ENCODE data around the gene ZMAT5.

ZMAT5 gene

GRCh38 chr22:29719899-29720645, 46.7 kb downstream of the ZMAT5 start, which contains the start of gene CABP7:
Gene CABP7, plus strand, starts transcription at chr22:29720003. Its CDS starts 422 bp downstream, at chr22:29720425.
- H3K9ac ChIP-seq, result peak within 1 kb of the TSS in 2 of 11 experiments; percentile 6 to 44; a peak in 1 of 22 replicates
- no peak within 1 kb of the TSS for H3K27ac ChIP-seq
- H3K36me3 ChIP-seq, result no peaks in the 10 kb centered on the region
- TF ChIP-seq Cebpa-rat (IDR thresholded peaks at IDR 0.05), result no peak
- peak within 1 kb of the TSS; percentile 76 to 89 (median 86) for H3K4me2 ChIP-seq
- peaks cover 0 to 14% (median 4%) of the 10 kb centered on the region in 10 experiments; a peak in 6 of 20 replicates for H3K4me1 ChIP-seq
- peaks cover 0 to 95% (median 31%) of the 10 kb centered on the region in 11 experiments; a peak in 14 of 22 replicates for H4K20me1 ChIP-seq
- peaks cover 71 to 100% (median 96%) of the 10 kb centered on the region in 11 experiments for H3K27me3 ChIP-seq
- H3K9me3 ChIP-seq (replicated peaks in 1 of 11), result no peaks in the 10 kb centered on the region
- H3K4me3 ChIP-seq, result peak within 1 kb of the TSS; percentile 28 to 66 (median 53); a peak in 17 of 20 replicates

- H3K4me3 ChIP-seq, result no peak overlapping the region; a peak in 1 of 20 replicates
- H3K9ac ChIP-seq, result no peak overlapping the region
- H4K20me1 ChIP-seq, result peaks cover 0 to 94% (median 27%) of the 10 kb centered on the region in 11 experiments; a peak in 14 of 22 replicates
- H3K27me3 ChIP-seq, result peaks cover 71 to 99% (median 92%) of the 10 kb centered on the region in 11 experiments
- TF ChIP-seq Cebpa-rat (IDR thresholded peaks at IDR 0.05), result no peak
- no peak overlapping the region for H3K4me2 ChIP-seq
- H3K9me3 ChIP-seq (replicated peaks in 1 of 11), result no peaks in the 10 kb centered on the region
- no peaks in the 10 kb centered on the region for H3K36me3 ChIP-seq
- H3K27ac ChIP-seq, result no peak overlapping the region
- H3K4me1 ChIP-seq, result peaks cover 0 to 16% (median 4%) of the 10 kb centered on the region in 10 experiments; a peak in 6 of 20 replicates
These were observed 47.6 kb downstream of the ZMAT5 start for GRCh38 chr22:29718949-29719898.

GRCh38 chr22:29717789-29718188, 49.0 kb downstream of the ZMAT5 start:
- Histone ChIP-seq H3K4me2 (no peak overlapping the region), H4K20me1 (peaks cover 0 to 88% (median 24%) of the 10 kb centered on the region in 11 experiments; a peak in 13 of 22 replicates), H3K27me3 (peaks cover 63 to 92% (median 78%) of the 10 kb centered on the region in 11 experiments), H3K4me3 (no peak overlapping the region), H3K36me3 (no peaks in the 10 kb centered on the region), H3K9me3 (replicated peaks in 1 of 11) (no peaks in the 10 kb centered on the region), H3K4me1 (peaks cover 0 to 16% (median 4%) of the 10 kb centered on the region in 10 experiments; a peak in 6 of 20 replicates), H3K9ac (no peak overlapping the region), H3K27ac (no peak overlapping the region)
- TF ChIP-seq Cebpa-rat (IDR thresholded peaks at IDR 0.05), result no peak

- peaks cover 55 to 84% (median 70%) of the 10 kb centered on the region in 11 experiments for H3K27me3 ChIP-seq
- no peaks in the 10 kb centered on the region for H3K36me3 ChIP-seq
- H4K20me1 ChIP-seq, result peaks cover 0 to 80% (median 23%) of the 10 kb centered on the region in 11 experiments; a peak in 13 of 22 replicates
- H3K4me1 ChIP-seq, result peaks cover 0 to 16% (median 4%) of the 10 kb centered on the region in 10 experiments; a peak in 6 of 20 replicates
- TF ChIP-seq Cebpa-rat (IDR thresholded peaks at IDR 0.05), result no peak
- no peaks in the 10 kb centered on the region for H3K9me3 ChIP-seq (replicated peaks in 1 of 11)
- H3K4me2 ChIP-seq, result no peak overlapping the region
- H3K9ac ChIP-seq, result no peak overlapping the region
- H3K27ac ChIP-seq, result no peak overlapping the region
- H3K4me3 ChIP-seq, result no peak overlapping the region
These were observed 49.8 kb downstream of the ZMAT5 start for GRCh38 chr22:29716814-29717545.

GRCh38 chr22:29715705-29716104, 51.1 kb downstream of the ZMAT5 start:
- Histone ChIP-seq H3K4me1 (peaks cover 0 to 14% (median 4%) of the 10 kb centered on the region in 10 experiments; a peak in 6 of 20 replicates), H3K27ac (no peak overlapping the region), H3K9me3 (replicated peaks in 1 of 11) (no peaks in the 10 kb centered on the region), H3K4me2 (0 out of 22 replicates have a peak overlapping the region, but pooled peaks of 2 of the 11 experiments have one; percentile 12 to 21), H3K27me3 (peaks cover 42 to 71% (median 57%) of the 10 kb centered on the region in 11 experiments), H3K4me3 (no peak overlapping the region), H3K9ac (no peak overlapping the region), H4K20me1 (peaks cover 0 to 68% (median 16%) of the 10 kb centered on the region in 11 experiments; a peak in 13 of 22 replicates), H3K36me3 (no peaks in the 10 kb centered on the region)
- no peak for TF ChIP-seq Cebpa-rat (IDR thresholded peaks at IDR 0.05)

GRCh38 chr22:29715240-29715639, 51.6 kb downstream of the ZMAT5 start:
- Histone ChIP-seq H3K36me3 (no peaks in the 10 kb centered on the region), H3K27ac (no peak overlapping the region), H3K9me3 (replicated peaks in 1 of 11) (no peaks in the 10 kb centered on the region), H3K27me3 (peaks cover 37 to 66% (median 53%) of the 10 kb centered on the region in 11 experiments), H3K4me2 (peak overlapping the region in 4 of 11 experiments; percentile 12 to 24 (median 22); a peak in 6 of 22 replicates), H4K20me1 (peaks cover 0 to 66% (median 16%) of the 10 kb centered on the region in 11 experiments; a peak in 13 of 22 replicates), H3K9ac (no peak overlapping the region), H3K4me3 (no peak overlapping the region), H3K4me1 (peaks cover 0 to 12% (median 3%) of the 10 kb centered on the region in 10 experiments; a peak in 6 of 20 replicates)
- TF ChIP-seq Cebpa-rat (IDR thresholded peaks at IDR 0.05), result no peak

GRCh38 chr22:29713156-29713727, 53.6 kb downstream of the ZMAT5 start:
- Histone ChIP-seq H3K27ac (no peak overlapping the region), H3K9me3 (replicated peaks in 1 of 11) (no peaks in the 10 kb centered on the region), H3K36me3 (no peaks in the 10 kb centered on the region), H4K20me1 (peaks cover 0 to 49% (median 4%) of the 10 kb centered on the region in 11 experiments; a peak in 12 of 22 replicates), H3K4me3 (no peak overlapping the region), H3K4me1 (peaks cover 0 to 8% (median 0%) of the 10 kb centered on the region in 10 experiments; a peak in 4 of 20 replicates), H3K9ac (no peak overlapping the region), H3K4me2 (no peak overlapping the region), H3K27me3 (peaks cover 17 to 46% (median 33%) of the 10 kb centered on the region in 11 experiments)
- no peak for TF ChIP-seq Cebpa-rat (IDR thresholded peaks at IDR 0.05)

Measured in BLaER1 treated with 17β-estradiol and CSF1 and Interleukin-3, amounts not matched to agents 10 nM and 100 nM (cell line).